CD1c-positive myeloid dendritic cell (primary cell): Measurements from ENCODE around the gene KDM6B.
"Not testable (repeated sequence)": the region's sequence is repeated elsewhere in the genome, so short reads cannot be mapped to it uniquely, and the experiment has no call there.

Experiments used
- DNase-seq: peaks from one replicate; pipeline ENCODE4 v3.0.0-alpha.2; 2016; ENCODE audit errors: extremely low spot score

KDM6B gene, protein sequence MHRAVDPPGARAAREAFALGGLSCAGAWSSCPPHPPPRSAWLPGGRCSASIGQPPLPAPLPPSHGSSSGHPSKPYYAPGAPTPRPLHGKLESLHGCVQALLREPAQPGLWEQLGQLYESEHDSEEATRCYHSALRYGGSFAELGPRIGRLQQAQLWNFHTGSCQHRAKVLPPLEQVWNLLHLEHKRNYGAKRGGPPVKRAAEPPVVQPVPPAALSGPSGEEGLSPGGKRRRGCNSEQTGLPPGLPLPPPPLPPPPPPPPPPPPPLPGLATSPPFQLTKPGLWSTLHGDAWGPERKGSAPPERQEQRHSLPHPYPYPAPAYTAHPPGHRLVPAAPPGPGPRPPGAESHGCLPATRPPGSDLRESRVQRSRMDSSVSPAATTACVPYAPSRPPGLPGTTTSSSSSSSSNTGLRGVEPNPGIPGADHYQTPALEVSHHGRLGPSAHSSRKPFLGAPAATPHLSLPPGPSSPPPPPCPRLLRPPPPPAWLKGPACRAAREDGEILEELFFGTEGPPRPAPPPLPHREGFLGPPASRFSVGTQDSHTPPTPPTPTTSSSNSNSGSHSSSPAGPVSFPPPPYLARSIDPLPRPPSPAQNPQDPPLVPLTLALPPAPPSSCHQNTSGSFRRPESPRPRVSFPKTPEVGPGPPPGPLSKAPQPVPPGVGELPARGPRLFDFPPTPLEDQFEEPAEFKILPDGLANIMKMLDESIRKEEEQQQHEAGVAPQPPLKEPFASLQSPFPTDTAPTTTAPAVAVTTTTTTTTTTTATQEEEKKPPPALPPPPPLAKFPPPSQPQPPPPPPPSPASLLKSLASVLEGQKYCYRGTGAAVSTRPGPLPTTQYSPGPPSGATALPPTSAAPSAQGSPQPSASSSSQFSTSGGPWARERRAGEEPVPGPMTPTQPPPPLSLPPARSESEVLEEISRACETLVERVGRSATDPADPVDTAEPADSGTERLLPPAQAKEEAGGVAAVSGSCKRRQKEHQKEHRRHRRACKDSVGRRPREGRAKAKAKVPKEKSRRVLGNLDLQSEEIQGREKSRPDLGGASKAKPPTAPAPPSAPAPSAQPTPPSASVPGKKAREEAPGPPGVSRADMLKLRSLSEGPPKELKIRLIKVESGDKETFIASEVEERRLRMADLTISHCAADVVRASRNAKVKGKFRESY (N-terminal part only)

DNA sequence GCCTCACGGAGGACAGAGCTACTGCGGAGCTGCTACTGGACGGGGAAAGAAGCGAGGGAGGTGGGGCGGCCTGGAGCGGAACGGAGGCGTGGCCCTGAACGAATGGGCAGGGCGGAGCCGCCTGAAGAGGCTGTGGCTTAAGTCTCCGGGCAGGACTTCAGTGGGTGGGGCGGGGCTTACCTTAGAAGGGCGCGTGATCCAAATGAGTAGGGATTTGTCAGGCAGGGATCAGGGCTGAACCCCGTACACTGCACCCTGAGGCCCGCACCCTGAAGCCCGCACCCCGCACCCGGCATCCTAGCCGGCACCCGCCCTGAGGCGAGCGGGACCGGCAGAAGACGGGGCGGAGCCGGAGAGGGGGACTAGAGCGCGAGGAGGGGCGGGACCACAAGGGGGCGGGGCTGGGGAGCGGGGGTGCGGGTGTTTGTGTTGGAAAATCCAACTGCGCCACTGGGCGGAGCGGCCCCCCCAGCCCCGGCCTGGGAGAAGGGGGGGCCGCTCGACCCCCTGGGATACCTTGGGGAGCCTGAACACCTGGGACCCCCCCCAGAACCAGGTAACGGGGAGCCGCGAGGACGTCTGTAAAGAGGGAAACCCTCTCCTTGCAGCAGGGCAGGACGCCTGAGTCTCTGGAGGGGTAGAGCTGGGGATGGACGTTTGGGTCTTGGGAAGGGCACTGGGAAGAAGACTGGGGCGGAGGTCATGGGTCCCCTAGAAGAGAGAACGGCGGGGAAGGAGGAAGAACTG, at the start of gene KDM6B:
Gene KDM6B (plus strand): TSS at position 423 of the 747 bp plus-strand sequence. CDS start 11,338 bp downstream, outside the sequence.
- DNase-seq = peak; percentile 94

- no peak for DNase-seq
Measured at GRCh38 chr17:7786866-7787265, 47.2 kb upstream of the KDM6B start.

DNA sequence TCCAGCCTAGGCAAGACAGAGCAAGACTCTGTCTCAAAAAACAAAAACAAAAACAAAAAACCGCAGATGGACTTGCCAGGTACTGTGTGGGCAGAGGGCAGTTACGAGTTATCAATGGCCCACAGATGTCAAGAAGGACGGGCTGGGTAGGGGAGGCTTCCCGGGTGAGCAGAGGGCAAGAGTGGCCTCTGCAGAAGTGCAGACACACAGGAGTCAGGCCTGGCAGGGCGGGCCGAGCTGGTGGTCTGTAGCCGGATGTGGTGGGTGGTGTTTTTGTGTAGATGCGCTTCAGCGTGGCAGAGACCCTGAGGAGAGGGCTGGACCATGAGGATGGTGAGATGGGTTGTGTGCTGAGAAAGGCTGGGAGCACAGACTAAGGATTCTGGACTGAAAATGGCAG, 44.9 kb upstream of the KDM6B start:
- DNase-seq = no peak

- DNase-seq = no peak
Measured at GRCh38 chr17:7790150-7790549, 43.9 kb upstream of the KDM6B start.

GRCh38 chr17:7792611-7793010, 41.4 kb upstream of the KDM6B start:
- no peak for DNase-seq

DNA sequence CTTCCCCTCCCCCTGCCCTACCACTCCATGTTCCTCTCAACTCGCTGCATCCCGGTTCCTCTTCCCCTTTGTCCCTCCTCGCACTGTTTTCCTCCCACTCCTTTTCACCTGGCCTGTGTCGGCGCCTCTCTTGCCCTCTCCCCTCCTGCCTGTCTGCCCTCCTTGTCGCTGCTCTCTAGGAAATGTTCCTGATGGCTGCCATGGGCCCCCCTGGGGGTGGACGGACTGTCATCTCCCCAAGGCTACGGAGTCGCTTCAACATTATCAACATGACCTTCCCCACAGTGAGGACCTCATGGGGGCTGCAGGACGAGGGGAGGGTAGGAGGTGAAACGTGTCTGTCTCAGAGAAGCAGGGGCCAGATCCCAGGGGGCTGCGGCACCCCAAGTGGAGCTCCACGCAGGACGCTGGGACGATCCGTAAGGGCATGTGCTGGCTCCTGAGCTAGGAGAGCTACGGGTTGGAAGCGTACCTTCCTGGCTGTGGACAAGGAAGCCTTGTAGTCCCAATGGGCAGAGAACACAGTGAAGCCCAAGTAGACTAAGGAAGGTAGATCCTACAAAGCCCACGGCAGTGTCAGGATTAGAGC, 39.8 kb upstream of the KDM6B start:
- DNase-seq = peak; percentile 9

- DNase-seq = no peak
Measured at GRCh38 chr17:7797976-7798375, 36.0 kb upstream of the KDM6B start.

DNA sequence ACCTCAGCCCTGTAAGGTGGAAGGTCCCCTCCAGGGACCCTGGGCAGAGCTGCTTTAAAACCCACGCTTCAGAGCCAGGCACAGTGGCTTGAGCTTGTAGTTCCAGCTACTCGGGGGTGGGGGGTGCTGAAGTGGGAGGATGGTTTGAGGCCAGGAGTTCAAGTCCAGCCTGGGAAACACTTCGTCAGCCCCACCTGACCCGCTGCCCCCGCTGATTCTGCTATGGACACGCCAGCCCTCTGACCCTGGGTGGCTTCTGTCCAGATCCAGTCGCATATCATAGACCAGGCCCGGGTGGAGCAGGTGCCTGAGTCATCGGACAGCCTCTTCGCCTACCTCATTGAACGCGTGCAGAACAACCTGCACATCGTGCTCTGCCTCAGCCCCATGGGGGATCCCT, 35.2 kb upstream of the KDM6B start:
- DNase-seq = no peak

GRCh38 chr17:7803981-7804380, 30.0 kb upstream of the KDM6B start:
- DNase-seq = no peak

DNA sequence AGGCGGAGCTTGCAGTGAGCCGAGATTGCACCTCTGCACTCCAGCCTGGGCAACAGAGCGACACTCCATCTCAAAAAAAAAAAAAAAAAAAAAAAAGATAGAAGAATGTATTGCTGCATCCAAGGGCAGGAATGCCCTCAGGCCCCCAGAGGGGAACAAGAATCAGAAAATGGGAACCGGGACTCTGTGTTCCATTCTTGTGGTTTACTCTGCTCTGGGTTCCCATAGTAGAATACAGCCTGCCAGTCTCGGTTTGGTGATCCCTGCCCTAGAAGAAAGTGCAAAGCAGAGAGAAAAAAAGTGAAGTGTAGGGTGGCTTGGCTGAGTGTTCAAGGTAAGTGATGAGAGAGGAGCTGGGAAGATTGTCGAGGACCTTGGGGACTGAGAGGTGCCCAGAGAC, 27.4 kb upstream of the KDM6B start:
- peak; percentile 65 for DNase-seq

- no peak for DNase-seq
Measured at GRCh38 chr17:7807206-7807605, 26.8 kb upstream of the KDM6B start.

DNA sequence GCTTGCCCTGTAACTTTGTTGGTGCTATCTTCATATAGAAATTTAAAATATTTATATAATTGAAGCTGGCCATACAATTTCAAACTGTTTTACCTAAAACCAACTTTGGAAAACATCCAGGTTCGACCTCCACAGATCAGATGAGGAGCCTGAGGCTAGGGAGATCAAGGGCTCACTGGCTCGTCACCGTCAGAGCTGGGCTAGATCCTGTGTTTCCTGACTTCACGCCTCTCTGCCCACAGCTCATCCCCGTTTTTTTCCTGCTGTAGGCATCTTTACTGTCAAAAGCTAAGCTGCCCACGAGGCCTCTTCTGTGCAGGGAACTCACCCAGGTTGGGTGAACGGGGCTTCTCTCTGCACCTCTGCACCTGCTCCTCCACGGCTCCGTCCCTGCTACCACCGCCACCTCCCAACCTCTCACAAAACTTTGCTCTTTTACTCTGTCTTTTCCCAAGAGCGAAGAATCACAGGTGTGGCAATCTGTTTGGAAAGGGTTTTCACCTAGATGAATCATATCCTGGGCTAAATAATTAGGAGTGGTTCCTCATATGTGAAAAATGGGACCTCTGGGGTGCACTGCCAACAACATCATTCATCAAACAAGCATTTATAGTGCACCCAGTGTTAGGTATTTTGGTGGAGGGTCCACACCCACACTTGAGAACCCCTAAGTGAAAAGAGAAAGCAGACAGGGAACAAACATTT, 24.8 kb upstream of the KDM6B start:
- no peak for DNase-seq

DNA sequence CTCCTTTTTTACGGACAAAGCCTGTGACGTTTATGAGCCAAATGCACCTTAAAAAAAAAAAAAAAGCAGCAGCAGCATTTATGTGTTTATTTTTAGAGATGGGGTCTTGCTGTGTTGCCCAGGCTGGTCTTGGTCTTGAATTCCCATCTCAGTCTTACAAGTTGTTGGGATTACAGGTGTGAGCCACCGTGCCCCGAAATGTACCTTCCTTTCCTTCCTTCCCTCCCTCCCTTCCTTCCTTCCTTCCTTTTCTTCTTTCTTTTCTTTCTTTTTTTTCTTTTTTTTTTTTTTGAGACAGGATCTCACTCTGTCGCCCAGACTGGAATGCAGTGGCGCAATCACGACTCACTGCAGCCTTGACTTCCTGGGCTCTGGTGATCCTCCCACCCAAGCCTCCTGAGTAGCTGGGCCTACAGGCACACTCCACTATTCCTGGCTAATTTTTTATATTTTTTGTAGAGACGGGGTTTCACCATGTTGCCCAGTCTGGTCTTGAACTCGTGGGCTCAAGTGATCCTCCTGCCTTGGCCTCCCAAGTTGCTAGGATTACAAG, 24.1 kb upstream of the KDM6B start:
- not testable (repeated sequence) for DNase-seq

DNA sequence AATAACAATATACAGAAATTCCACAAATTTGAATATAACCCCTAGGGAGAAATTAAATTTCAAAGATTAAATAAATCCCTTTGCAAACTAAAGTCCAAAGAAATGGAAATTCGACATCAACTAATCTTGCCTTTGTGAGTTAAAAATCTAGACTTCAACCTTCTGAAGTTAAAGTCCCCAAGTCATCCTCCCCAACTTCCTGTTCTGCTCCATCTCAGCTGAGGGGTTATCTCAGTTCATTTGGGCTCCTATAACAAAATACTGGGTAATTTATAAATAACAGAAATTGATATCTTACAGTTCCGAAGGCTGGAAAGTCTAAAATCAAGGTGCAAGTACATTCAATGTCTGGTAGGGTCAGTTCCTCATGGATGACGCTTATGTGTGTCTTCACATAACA, 22.8 kb upstream of the KDM6B start:
- DNase-seq = no peak

GRCh38 chr17:7814969-7815368, 19.0 kb upstream of the KDM6B start:
- no peak for DNase-seq

- no peak for DNase-seq
Measured at GRCh38 chr17:7816926-7817642, 16.9 kb upstream of the KDM6B start.

DNA sequence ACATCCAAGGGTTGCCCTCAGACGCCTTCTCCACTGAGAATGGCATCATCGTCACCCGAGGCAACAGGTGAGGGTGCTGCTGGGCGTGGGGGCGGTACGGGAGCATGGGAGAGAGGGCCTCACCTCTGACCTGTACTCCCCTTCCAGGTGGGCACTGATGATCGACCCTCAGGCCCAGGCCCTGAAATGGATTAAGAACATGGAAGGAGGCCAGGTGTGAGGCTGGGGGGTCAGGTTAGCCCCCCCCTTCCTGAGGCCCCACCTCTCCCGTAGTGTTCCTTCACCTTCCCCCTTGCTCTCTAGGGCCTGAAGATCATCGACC, 16.4 kb upstream of the KDM6B start:
- no peak for DNase-seq

DNA sequence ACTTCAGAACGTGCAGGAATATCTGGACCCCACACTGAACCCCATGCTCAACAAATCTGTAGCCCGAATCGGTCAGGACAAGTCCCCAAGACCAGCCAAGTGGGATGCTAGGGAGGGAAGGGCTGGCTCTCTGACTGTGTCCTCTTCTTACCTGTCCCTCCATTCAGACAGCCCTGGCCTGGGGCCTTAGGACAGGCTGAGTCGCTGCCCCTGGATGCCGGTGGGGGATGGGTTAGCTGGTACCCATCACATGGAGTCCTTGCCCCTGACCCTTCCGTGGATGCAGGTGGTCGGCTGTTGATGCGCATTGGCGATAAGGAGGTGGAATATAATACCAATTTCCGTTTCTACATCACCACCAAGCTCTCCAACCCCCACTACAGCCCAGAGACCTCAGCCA, 16.0 kb upstream of the KDM6B start:
- DNase-seq = no peak

GRCh38 chr17:7818746-7819645, 15.0 kb upstream of the KDM6B start:
- DNase-seq = no peak
